Heart right ventricle (tissue), 16 donors: ENCODE measurements around the gene SBF2. TPM values are rescaled to one million over a fixed set of nuclear protein-coding genes. Genes with fewer than 3 reads are reported as not detected.

Source experiments
- ATAC-seq, 8 donors: fragments of 200-7000 bp; cut with Tn5 transposase; one replicate each; pipeline ENCODE4 v1.9.1; 2020; ENCODE audit warnings: mild to moderate bottlenecking in 8 of 8, moderate library complexity in 8 of 8, moderate number of reproducible peaks in 1 of 8
- DNase-seq, 2 donors: peaks; one replicate each; pipeline ENCODE4 v3.0.0-alpha.2; 2020
- H3K27ac ChIP-seq, 10 donors: fragments of 200-600 bp; sonication (generic) in 2 of 10; one replicate each; pipeline versions ENCODE4 v1.5.0 to v1.8.0; 2020 to 2022; ENCODE audit warnings: mild to moderate bottlenecking in 3 of 10
- H3K27me3 ChIP-seq, 7 donors: fragments of 200-600 bp; one replicate each; pipeline ENCODE4 v1.8.0; 2021 to 2022; ENCODE audit warnings: mild to moderate bottlenecking in 2 of 7
- H3K36me3 ChIP-seq, 9 donors: fragments of 200-600 bp; sonication (generic) in 1 of 9; one replicate each; pipeline versions ENCODE4 v1.5.0 to v1.8.0; 2020 to 2022; ENCODE audit warnings: mild to moderate bottlenecking in 2 of 9
- H3K4me1 ChIP-seq, 9 donors: fragments of 200-600 bp; sonication (generic) in 1 of 9; one replicate each; pipeline versions ENCODE4 v1.5.0 to v1.8.0; 2020 to 2022; ENCODE audit warnings: mild to moderate bottlenecking in 4 of 9
- H3K4me3 ChIP-seq, 10 donors: fragments of 200-600 bp; sonication (generic) in 2 of 10; one replicate each; pipeline versions ENCODE4 v1.5.0 to v1.8.0; 2020 to 2022; ENCODE audit warnings: mild to moderate bottlenecking in 7 of 10, moderate library complexity in 2 of 10
- H3K9me3 ChIP-seq, 11 donors: fragments of 200-600 bp in 10 of 11; sonication (generic) in 2 of 11; one replicate each; pipeline versions ENCODE4 v1.5.0 to v1.8.0; 2013 to 2022; ENCODE audit warnings: mild to moderate bottlenecking in 2 of 11, control low read depth in 1 of 11, moderate library complexity in 1 of 11
- WGBS, 2 donors: extraction: QIAGEN DNeasy Blood & Tissue Kit; methylation state at CpG; one replicate each; pipeline ENCODE4 v1.1.7; 2013; ENCODE audit warnings: inconsistent platforms in 1 of 2; 5-methylcytosine and 5-hydroxymethylcytosine counted together
- intact Hi-C, 10 donors: fragments of 100-400 bp; cut with DNase I; formaldehyde crosslinking; loops; one replicate each; pipeline versions ENCODE4 v1.11.1 to v1.14.2; 2022
- polyA plus RNA-seq, 2 donors: library from polyadenylated mRNA; stranded (reverse); fragments of 200-250 nt; gene quantifications; one replicate each; pipeline ENCODE4 v1.2.3, GENCODE V29; 2013
- total RNA-seq, 10 donors: library from RNA; stranded (reverse); fragmentation: NEBNext Ultra II Directional in 3 of 10; extraction: Animal tissue kit (Norgen Biotek cat#: 25700) in 3 of 10; gene quantifications; one replicate each; pipeline versions ENCODE4 v1.2.1 to v1.2.4, GENCODE V29; 2021 to 2023
- TF ChIP-seq, protein P1 (sequence below), 9 donors: fragments of 200-600 bp; sonication (generic) in 2 of 9; IDR thresholded peaks; one replicate each; pipeline versions ENCODE4 v1.5.0 to v1.8.0; 2021 to 2022; ENCODE audit warnings: antibody characterized with exemption in 9 of 9, mild to moderate bottlenecking in 5 of 9, moderate library complexity in 1 of 9
- donor health status: Arrhythmogenic right ventricular cardiomyopathy.
- donor health status: ischemic (EF 13 %, LVEDD 7.1; RV severe dilation, severe dysfunction).
- donor health status: healthy with polysubstance abuse.
- donor health status: DM: no; HTN: yes; CAD: no.
- donor health status: DM: no; HTN: no; CAD: no.
- donor health status: ischemic (EF 25% LVEDD 6.9; RV normal size, moderate dysfunction).
- donor health status: ischemic (EF 25% LVEDD 5.7; RV mildly dilated, moderate dysfunction).
- donor health status: healthy.
- donor health status: DM: yes; HTN: yes; CAD: no.
- donor health status: Ischemic cardiomyopathy.
- donor health status: ischemic (EF 35%, LVEDD 5.7; RV mildly dilated, moderate dysfunction).
- donor health status: nonischemic (EF 11% LVEDD 7.7; RV severe dilation, severe dysfunction).
- donor health status: DM: yes; HTN: yes; CAD: no.
- donor health status: PGD.
- donor health status: ischemic (EF 29% LVEDD 5.4; RV normal size, mild dysfunction).
- donor health status: nonischemic (EF 23%, LVEDD 6.1; RV moderate dilation, normal function).

Gene SBF2
- total and polyA plus RNA-seq, 12 donors: 8.9 to 27.1 (median 21.2) TPM

- TF ChIP-seq, protein P1, sequence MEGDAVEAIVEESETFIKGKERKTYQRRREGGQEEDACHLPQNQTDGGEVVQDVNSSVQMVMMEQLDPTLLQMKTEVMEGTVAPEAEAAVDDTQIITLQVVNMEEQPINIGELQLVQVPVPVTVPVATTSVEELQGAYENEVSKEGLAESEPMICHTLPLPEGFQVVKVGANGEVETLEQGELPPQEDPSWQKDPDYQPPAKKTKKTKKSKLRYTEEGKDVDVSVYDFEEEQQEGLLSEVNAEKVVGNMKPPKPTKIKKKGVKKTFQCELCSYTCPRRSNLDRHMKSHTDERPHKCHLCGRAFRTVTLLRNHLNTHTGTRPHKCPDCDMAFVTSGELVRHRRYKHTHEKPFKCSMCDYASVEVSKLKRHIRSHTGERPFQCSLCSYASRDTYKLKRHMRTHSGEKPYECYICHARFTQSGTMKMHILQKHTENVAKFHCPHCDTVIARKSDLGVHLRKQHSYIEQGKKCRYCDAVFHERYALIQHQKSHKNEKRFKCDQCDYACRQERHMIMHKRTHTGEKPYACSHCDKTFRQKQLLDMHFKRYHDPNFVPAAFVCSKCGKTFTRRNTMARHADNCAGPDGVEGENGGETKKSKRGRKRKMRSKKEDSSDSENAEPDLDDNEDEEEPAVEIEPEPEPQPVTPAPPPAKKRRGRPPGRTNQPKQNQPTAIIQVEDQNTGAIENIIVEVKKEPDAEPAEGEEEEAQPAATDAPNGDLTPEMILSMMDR (IDR thresholded peaks at IDR 0.05): no peak
- Histone ChIP-seq H3K27ac (no peak overlapping the region), H3K4me3 (no peak overlapping the region), H3K27me3 (no peaks in the 10 kb centered on the region), H3K36me3 (peaks cover 0 to 50% (median 13%) of the 10 kb centered on the region in 9 donors), H3K9me3 (no peaks in the 10 kb centered on the region), H3K4me1 (no peaks in the 10 kb centered on the region)
- ATAC-seq (no peak), DNase-seq (no peak)
- intact Hi-C loops: no loop called here
- 95 to 96% methylated on average over 3 of the region's 3 CpGs for WGBS, 2 donors
Measured at GRCh38 chr11:9831122-9831521, 462.9 kb downstream of the SBF2 start.

- intact Hi-C loops: no loop called here
- TF ChIP-seq, protein P1 (IDR thresholded peaks at IDR 0.05): no peak
- DNase-seq (no peak), ATAC-seq (no peak)
- no peak overlapping the region for H3K4me3 ChIP-seq
- WGBS, 2 donors: 29 to 43% methylated on average over 1 of the region's 1 CpG
- H3K27ac ChIP-seq: no peak overlapping the region
- H3K9me3 ChIP-seq: no peaks in the 10 kb centered on the region
- H3K27me3 ChIP-seq: no peaks in the 10 kb centered on the region
- H3K36me3 ChIP-seq: peaks cover 0 to 45% (median 13%) of the 10 kb centered on the region in 9 donors
- no peaks in the 10 kb centered on the region for H3K4me1 ChIP-seq
Measured at GRCh38 chr11:9827708-9828107, 466.3 kb downstream of the SBF2 start.

DNA sequence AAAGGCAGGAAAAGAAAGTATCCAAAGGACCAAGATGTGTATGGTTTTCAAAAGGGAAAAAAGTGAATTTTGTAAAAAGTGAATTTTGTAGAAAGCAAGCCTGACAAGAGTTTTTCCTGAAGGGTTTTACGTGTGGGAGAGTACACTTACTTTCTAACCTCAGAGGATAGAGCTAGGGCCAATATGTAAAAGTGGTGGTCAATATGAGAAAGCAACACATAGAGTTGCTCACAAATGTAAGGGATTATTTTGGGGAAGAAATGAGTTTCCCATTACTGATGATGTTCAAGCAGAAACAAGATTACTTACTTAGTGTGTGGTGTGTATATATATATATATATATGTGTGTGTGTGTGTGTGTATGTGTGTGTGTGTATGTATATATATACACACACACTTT, 467.6 kb downstream of the SBF2 start:
- intact Hi-C loops: no loop called here
- peaks cover 0 to 2% (median 0%) of the 10 kb centered on the region in 9 donors for H3K4me1 ChIP-seq
- no peak for DNase-seq
- H3K36me3 ChIP-seq: peaks cover 0 to 31% (median 6%) of the 10 kb centered on the region in 9 donors
- 94 to 97% methylated on average over 1 of the region's 1 CpG for WGBS, 2 donors
- H3K4me3 ChIP-seq: no peak overlapping the region
- H3K27me3 ChIP-seq: no peaks in the 10 kb centered on the region
- TF ChIP-seq, protein P1 (IDR thresholded peaks at IDR 0.05): no peak
- no peaks in the 10 kb centered on the region for H3K9me3 ChIP-seq
- ATAC-seq: no peak
- no peak overlapping the region for H3K27ac ChIP-seq

DNA sequence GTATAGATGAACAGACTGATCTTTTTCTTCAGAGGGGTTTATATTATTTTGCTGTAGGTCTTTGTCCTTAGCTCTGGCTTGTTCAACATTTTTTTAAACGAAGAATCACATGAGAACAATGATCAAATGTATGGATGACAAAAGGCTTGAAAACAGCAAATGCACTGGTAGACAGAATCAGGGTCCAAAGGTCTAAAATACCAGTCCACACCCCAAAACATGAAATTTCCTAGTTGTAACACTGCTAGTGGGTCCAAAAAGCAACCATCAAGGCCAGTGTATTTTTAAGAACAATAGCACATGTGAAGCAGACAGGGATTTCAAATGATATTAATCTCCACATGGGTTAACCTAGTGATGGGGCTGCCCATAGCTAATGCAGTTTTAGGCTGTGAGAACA, 468.1 kb downstream of the SBF2 start:
- Histone ChIP-seq H3K27me3 (no peaks in the 10 kb centered on the region), H3K9me3 (no peaks in the 10 kb centered on the region), H3K4me1 (peaks cover 0 to 7% (median 4%) of the 10 kb centered on the region in 9 donors), H3K27ac (no peak overlapping the region), H3K4me3 (no peak overlapping the region), H3K36me3 (peaks cover 0 to 26% (median under 1%) of the 10 kb centered on the region in 9 donors)
- TF ChIP-seq, protein P1 (IDR thresholded peaks at IDR 0.05): no peak
- 98 to 100% methylated on average over 1 of the region's 1 CpG for WGBS, 2 donors
- DNase-seq (no peak), ATAC-seq (no peak)
- intact Hi-C loops: no loop called here
